Mesothelial cell of epicardium (in vitro differentiated cells): ENCODE measurements around the gene FTSJ1. TPM values are rescaled to one million over a fixed set of nuclear protein-coding genes. Genes with fewer than 3 reads are reported as not detected.

Source experiments
- DNase-seq, 2 experiments: peaks; one replicate each; pipeline ENCODE4 v3.0.0; 2021; ENCODE audit warnings: low spot score in 2 of 2; ENCODE audit not compliant: unreplicated experiment in 2 of 2
- H3K27ac Mint-ChIP-seq: 2 replicates; pipeline ENCODE4 v1.8.0; 2021; ENCODE audit warnings: mixed read lengths
- H3K27me3 Mint-ChIP-seq: 2 replicates; pipeline ENCODE4 v1.8.0; 2021; ENCODE audit warnings: low read depth, mixed read lengths
- H3K36me3 Mint-ChIP-seq: 2 replicates; pipeline ENCODE4 v1.8.0; 2021; ENCODE audit warnings: mixed read lengths
- H3K4me1 Mint-ChIP-seq: 2 replicates; pipeline ENCODE4 v1.8.0; 2021; ENCODE audit warnings: mixed read lengths
- H3K4me3 Mint-ChIP-seq: 2 replicates; pipeline ENCODE4 v1.8.0; 2021; ENCODE audit warnings: mild to moderate bottlenecking, moderate library complexity, mixed read lengths
- H3K9me3 Mint-ChIP-seq: 2 replicates; pipeline ENCODE4 v1.8.0; 2021; ENCODE audit warnings: mixed read lengths
- CTCF ChIP-seq: fragments of 200-600 bp; sonication (generic); IDR thresholded peaks from one replicate; pipeline ENCODE4 v1.5.0; 2021; ENCODE audit warnings: antibody characterized with exemption; ENCODE audit not compliant: unreplicated experiment
- total RNA-seq: library from RNA; stranded (reverse); gene quantifications from 3 replicates; pipeline ENCODE4 v1.2.1, GENCODE V29; 2021

The FTSJ1 gene
- total RNA-seq, 1 donor from 2014 or later = 42.2 TPM

- peak overlapping the region; percentile 88 for H3K4me3 Mint-ChIP-seq
- no peaks in the 10 kb centered on the region for H3K27me3 Mint-ChIP-seq
- H3K36me3 Mint-ChIP-seq = peaks cover 11% of the 10 kb centered on the region
- DNase-seq = no peak
- H3K4me1 Mint-ChIP-seq = peaks cover 19% of the 10 kb centered on the region
- TF ChIP-seq CTCF = no peak
- H3K9me3 Mint-ChIP-seq = peaks cover 16% of the 10 kb centered on the region
- H3K27ac Mint-ChIP-seq = peak overlapping the region; percentile 10
Observed at GRCh38 chrX:48476919-48477318, 920 bp downstream of the FTSJ1 start.

GRCh38 chrX:48477960-48478755 lies 2.2 kb downstream of the FTSJ1 start:
- Mint-ChIP-seq H3K36me3 (peaks cover 15% of the 10 kb centered on the region), H3K4me3 (no peak overlapping the region), H3K27me3 (no peaks in the 10 kb centered on the region), H3K4me1 (peaks cover 15% of the 10 kb centered on the region), H3K27ac (no peak overlapping the region), H3K9me3 (peaks cover 17% of the 10 kb centered on the region)
- no peak for DNase-seq
- no peak for TF ChIP-seq CTCF

- Mint-ChIP-seq H3K9me3 (peaks cover 17% of the 10 kb centered on the region), H3K4me3 (no peak overlapping the region), H3K27me3 (no peaks in the 10 kb centered on the region), H3K36me3 (peaks cover 15% of the 10 kb centered on the region), H3K27ac (no peak overlapping the region), H3K4me1 (peaks cover 15% of the 10 kb centered on the region)
- DNase-seq = no peak
- no peak for TF ChIP-seq CTCF
Observed at GRCh38 chrX:48478806-48479205, 2.8 kb downstream of the FTSJ1 start.

- peaks cover 15% of the 10 kb centered on the region for H3K36me3 Mint-ChIP-seq
- DNase-seq = no peak
- H3K27ac Mint-ChIP-seq = no peak overlapping the region
- H3K9me3 Mint-ChIP-seq = peaks cover 17% of the 10 kb centered on the region
- no peaks in the 10 kb centered on the region for H3K27me3 Mint-ChIP-seq
- no peak overlapping the region for H3K4me3 Mint-ChIP-seq
- H3K4me1 Mint-ChIP-seq = peaks cover 13% of the 10 kb centered on the region
- TF ChIP-seq CTCF = no peak
Observed at GRCh38 chrX:48480142-48480541, 4.1 kb downstream of the FTSJ1 start.

- H3K27ac Mint-ChIP-seq = no peak overlapping the region
- peaks cover 13% of the 10 kb centered on the region for H3K4me1 Mint-ChIP-seq
- TF ChIP-seq CTCF = no peak
- no peak for DNase-seq
- H3K36me3 Mint-ChIP-seq = peaks cover 15% of the 10 kb centered on the region
- H3K9me3 Mint-ChIP-seq = peaks cover 17% of the 10 kb centered on the region
- H3K4me3 Mint-ChIP-seq = no peak overlapping the region
- H3K27me3 Mint-ChIP-seq = no peaks in the 10 kb centered on the region
Observed at GRCh38 chrX:48480583-48480982, 4.6 kb downstream of the FTSJ1 start.
